Measurements from ENCODE around the gene CABLES1. TPM values are rescaled to one million over a fixed set of nuclear protein-coding genes. Genes with fewer than 3 reads are reported as not detected.

The CABLES1 gene, protein sequence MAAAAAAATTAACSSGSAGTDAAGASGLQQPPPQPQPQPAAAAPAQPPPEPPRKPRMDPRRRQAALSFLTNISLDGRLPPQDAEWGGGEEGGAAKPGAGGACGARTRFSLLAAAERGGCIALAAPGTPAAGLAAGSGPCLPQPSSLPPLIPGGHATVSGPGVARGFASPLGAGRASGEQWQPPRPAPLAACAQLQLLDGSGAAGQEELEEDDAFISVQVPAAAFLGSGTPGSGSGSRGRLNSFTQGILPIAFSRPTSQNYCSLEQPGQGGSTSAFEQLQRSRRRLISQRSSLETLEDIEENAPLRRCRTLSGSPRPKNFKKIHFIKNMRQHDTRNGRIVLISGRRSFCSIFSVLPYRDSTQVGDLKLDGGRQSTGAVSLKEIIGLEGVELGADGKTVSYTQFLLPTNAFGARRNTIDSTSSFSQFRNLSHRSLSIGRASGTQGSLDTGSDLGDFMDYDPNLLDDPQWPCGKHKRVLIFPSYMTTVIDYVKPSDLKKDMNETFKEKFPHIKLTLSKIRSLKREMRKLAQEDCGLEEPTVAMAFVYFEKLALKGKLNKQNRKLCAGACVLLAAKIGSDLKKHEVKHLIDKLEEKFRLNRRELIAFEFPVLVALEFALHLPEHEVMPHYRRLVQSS
- 19.0 and 20.4 TPM in 2 replicates for total RNA-seq

DNA sequence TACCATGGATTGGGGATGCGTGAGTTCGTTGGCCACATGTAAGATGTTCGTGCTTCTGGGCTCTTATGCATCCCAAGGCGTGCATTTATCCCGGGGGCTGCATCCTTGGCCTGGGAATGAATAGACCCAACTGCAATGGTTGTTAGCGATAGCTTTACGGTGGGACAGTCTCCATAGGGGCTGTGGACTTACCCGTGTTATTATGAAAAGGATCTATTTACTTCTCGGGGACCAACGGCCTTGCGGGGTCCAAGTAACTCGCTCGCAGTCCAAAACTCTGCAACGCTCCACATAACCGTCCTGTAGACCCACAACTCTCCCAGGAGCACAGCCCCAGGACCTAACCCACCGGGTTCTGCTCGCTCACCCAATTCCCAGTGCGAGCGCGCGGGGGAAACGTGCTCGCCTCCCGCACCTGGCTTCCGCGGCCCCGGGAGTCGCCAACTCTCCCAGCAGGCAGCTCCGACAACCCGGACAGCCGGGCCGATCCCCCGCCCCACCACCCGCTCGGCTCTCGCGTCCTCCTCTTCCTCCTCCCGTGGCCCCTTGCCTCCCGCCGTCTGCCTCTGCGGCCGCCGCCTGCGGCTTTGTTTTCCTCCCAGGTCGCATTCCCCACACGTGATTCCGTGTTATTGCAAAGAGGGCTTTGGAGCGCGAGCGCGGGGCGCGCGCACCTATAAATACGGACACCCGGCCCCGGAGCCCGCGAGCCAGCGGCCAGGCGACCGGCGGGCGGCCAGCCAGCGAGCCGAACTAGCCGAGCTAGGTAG is at the start of gene CABLES1:
Gene CABLES1, plus strand, starts transcription at position 706 of the 770 bp plus-strand sequence. CDS start 278 bp downstream, outside the sequence.

Other genes starting within 250 kb of the CABLES1 start
- 15.7 and 27.7 TPM in 2 replicates for gene RBBP8, start 202.2 kb upstream of the CABLES1 start, total RNA-seq